GM21367 (cell line): ENCODE measurements around the gene PKN1.
"Not testable (repeated sequence)": the region's sequence is repeated elsewhere in the genome, so short reads cannot be mapped to it uniquely, and the experiment has no call there.

ENCODE experiments used
- ATAC-seq: cut with Tn5 transposase; IDR thresholded peaks from one replicate; pipeline ENCODE4 v1.9.1; 2021; ENCODE audit not compliant: unreplicated experiment

Gene PKN1

GRCh38 chr19:14432791-14433553, at the start of gene PKN1:
Gene PKN1, plus strand, starts transcription at chr19:14433306. Its CDS starts 216 bp downstream, at chr19:14433522.
- no peak for ATAC-seq

GRCh38 chr19:14383661-14384555, 49.2 kb upstream of the PKN1 start:
- ATAC-seq, result peak; percentile 35

- ATAC-seq, result no peak
Observed at GRCh38 chr19:14385492-14385891, 47.6 kb upstream of the PKN1 start.

- ATAC-seq, result no peak
Observed at GRCh38 chr19:14390548-14390947, 42.6 kb upstream of the PKN1 start.

- ATAC-seq, result no peak
Observed at GRCh38 chr19:14391156-14391821, 41.8 kb upstream of the PKN1 start.

- no peak for ATAC-seq
Observed at GRCh38 chr19:14393329-14393728, 39.8 kb upstream of the PKN1 start.

- ATAC-seq, result no peak
Observed at GRCh38 chr19:14394167-14394566, 38.9 kb upstream of the PKN1 start.

GRCh38 chr19:14395262-14395661, 37.8 kb upstream of the PKN1 start:
- no peak for ATAC-seq

- no peak for ATAC-seq
Observed at GRCh38 chr19:14395710-14396336, 37.3 kb upstream of the PKN1 start.

- not testable (repeated sequence) for ATAC-seq
Observed at GRCh38 chr19:14396730-14397129, 36.4 kb upstream of the PKN1 start.

- not testable (repeated sequence) for ATAC-seq
Observed at GRCh38 chr19:14397168-14397567, 35.9 kb upstream of the PKN1 start.

- no peak for ATAC-seq
Observed at GRCh38 chr19:14400951-14401431, 32.1 kb upstream of the PKN1 start.

GRCh38 chr19:14401468-14402195, 31.5 kb upstream of the PKN1 start:
- no peak for ATAC-seq

GRCh38 chr19:14402332-14403144, 30.6 kb upstream of the PKN1 start:
- ATAC-seq, result no peak

GRCh38 chr19:14403145-14403930, 29.8 kb upstream of the PKN1 start:
- not testable (repeated sequence) for ATAC-seq

GRCh38 chr19:14404312-14404711, 28.8 kb upstream of the PKN1 start:
- ATAC-seq, result no peak

GRCh38 chr19:14405380-14405757, 27.7 kb upstream of the PKN1 start:
- ATAC-seq, result no peak

GRCh38 chr19:14405758-14406644, 27.1 kb upstream of the PKN1 start:
- ATAC-seq, result peak; percentile 46
